ENCODE results near the gene IQSEC1.

Gene IQSEC1

GRCh38 chr3:13085081-13085845 lies 12.0 kb upstream of the IQSEC1 start:
- DNase-seq = no peak

DNA sequence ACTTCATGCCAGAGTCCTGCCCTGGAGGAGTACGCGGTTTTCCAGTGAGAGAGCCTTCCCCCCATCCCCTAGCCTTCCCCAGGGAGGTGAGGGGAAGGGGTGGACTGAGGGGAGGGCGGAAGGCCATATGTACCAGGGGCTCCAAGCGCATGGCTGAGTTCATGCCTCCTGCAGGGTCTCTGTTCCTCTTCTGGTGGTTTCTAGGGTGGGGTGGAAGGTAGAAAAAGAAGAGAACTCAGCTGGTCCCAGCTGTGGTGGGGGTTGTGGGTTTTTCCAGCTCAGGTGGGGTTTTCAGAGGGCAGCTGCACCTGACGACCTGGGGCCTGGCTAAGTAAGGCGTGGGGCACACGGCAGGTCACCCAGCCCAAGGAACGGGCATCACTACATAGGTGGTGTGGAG lies 10.7 kb upstream of the IQSEC1 start:
- no peak for DNase-seq

- DNase-seq = no peak
Observed at GRCh38 chr3:13083254-13083653, 10.0 kb upstream of the IQSEC1 start.

- no peak for DNase-seq
Observed at GRCh38 chr3:13082677-13083076, 9.4 kb upstream of the IQSEC1 start.

DNA sequence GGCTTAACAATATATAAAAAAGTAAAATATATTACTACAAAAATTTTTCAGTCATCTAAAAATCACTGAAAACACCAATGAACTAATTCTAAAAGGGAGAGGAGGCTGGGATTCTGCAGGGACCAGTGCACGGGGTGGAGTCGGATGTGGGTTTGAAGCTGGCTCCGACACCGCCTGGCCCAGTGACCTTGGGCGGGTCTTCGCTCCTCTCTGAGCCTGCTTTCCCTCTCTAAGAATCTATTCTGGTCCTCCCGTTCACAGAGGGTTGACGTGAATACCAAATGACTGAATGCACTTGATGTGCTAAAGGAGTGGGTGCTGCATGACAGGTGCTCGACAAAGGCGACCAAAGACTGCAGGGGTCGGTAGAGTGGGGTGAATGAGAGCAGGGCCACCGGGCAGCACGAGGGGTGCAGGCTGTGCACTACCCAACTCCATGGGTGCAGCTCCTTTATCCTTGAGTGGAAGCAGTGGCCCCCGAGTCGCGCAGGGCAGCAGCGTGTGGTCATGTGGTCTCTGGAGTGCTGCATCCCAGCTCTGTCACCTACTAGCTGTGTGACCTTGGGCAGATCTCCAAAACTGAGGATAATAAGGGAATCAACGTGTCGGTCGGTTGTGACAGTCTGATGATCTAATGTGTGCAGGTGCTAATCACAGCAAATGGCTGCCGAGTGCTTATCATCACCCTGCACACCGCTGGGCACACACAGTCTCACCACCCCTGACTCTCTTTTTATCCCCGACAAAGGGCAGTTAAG lies 8.6 kb upstream of the IQSEC1 start:
- no peak for DNase-seq

DNA sequence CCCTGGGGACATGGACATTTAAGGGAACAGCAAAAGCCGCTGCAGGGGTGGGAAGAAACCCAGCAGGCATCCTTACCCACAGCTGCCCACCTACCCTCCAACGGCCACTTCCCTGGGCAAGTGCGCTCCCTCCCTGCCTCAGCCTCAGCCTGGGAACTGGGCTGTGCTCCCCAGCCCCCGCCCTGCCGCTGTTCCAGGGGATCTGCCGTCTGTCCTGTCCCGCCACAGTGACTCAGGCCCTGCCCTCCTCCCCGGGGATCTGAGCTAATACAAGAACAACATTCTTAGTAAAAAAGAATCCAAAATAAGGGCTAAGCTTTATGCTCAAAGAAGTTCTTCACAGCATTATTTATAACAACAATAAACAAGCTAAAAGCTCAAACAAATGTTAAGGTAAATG lies 7.4 kb upstream of the IQSEC1 start:
- peak; percentile 18 for DNase-seq

DNA sequence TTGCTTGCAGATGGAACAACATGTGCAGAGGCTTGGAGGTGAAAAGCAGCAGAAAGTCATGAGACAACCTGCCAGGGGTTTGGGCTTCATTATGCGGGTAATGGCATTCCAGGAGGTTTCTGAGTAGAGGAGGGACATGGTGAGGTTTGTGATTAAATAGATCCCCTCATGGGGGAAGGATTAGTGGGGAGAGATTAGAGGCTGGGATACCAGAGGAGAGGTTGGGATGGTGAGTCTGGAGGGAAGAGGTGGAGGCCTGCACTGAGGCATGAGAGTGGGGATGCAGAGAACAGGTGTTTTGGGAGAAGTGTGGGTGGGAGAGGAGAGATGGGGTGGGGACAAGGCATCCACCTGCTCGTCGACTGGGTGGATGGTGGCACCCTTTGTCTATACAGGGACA lies 6.8 kb upstream of the IQSEC1 start:
- no peak for DNase-seq

GRCh38 chr3:13079510-13079909 lies 6.3 kb upstream of the IQSEC1 start:
- DNase-seq = no peak

- DNase-seq = no peak
Observed at GRCh38 chr3:13079051-13079450, 5.8 kb upstream of the IQSEC1 start.

DNA sequence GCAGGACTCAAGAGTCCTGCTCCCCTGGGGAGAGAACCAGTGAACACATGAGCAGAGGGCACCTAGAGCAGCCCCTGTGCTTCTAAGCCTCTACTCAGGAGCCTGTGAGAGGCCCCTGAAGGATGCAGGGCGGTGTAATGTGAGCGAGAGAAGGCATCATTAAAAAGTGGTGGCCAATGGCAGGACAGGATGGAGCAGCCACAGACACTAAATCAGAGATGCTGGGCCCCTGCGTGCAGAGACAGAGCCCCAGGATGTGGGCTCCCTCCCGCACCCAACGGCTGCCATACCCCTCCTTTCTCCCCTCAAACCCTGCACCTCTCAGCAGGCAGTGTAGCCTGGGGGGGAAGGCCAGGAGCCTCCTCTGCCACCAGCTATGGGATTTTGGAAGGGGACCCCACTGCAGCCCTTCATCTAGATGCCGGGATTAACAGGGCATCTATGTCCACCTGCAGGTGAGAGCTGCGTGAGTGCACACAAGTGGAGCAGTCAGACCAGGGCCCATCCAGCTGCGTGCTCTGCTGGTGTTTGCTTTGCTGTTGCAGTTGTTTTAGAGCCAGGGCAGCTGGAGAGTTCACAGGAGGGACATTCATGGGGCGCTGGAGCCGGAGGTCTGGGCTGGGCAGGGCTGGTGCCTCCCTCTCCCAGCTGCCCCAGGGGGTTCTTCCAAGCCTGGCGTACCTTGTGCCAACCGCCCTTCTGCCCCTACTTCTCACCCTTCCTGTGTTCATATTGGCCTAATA lies 5.1 kb upstream of the IQSEC1 start:
- no peak for DNase-seq

- peak; percentile 41 for DNase-seq
Observed at GRCh38 chr3:13077431-13078162, 4.4 kb upstream of the IQSEC1 start.

GRCh38 chr3:13075986-13076654 lies 2.9 kb upstream of the IQSEC1 start:
- DNase-seq = no peak

DNA sequence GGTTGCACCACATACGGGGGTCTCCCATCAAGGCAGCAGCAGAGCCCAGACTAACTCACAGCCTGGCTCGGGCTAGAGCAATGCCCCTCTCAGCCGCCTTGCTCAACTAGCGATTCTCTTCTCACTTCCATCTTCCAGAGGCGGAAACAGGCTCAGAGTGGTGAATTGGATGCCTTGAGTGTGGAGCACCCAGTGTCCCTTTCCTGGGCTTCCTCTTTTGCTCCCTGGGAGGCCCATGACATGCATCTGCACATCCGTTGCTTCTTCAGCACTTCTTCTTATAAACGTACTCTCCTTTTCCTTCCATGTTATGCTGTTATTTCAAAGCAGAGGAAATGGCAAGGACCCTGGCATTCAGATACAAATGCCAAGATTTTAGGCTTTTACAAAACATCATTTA lies 2.1 kb upstream of the IQSEC1 start:
- no peak for DNase-seq

GRCh38 chr3:13074006-13074375 lies 762 bp upstream of the IQSEC1 start:
- no peak for DNase-seq

GRCh38 chr3:13072600-13073325 lies 466 bp downstream of the IQSEC1 start:
- no peak for DNase-seq

DNA sequence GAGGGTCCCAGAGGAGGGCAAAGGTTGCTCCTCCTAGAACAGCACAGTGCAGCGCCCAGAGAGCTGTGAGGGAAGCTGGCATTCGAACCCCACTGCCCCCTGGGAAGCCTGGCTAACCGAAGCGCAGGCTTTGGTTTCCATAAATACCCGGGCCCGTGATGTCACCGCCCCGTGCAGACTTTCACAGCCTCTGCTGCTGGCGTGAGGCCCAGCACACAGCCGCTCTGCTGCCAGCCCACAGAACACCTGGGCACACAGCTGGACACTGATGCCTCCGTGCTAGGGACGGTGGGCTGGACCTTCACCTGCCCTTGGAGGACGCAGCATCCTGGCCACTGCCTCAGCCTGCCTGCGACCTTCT lies 1.0 kb downstream of the IQSEC1 start:
- DNase-seq = peak; percentile 12

DNA sequence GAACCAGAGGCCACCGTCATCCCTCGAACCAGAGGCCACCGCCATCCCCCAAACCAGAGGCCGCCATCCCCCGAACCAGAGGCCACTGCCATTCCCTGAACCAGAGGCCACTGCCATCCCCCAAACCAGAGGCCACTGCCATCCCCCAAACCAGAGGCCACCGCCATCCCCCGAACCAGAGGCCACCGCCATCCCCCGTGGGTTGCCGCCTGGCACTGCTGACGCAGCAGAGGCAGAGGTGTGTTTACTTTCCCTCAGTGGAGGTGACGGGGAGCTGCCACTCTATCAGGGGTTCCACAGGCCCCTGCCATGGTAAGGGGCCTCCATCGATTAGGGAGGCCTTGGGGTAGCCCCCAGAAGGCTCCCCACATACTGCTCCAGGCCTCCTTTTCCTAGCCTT lies 1.5 kb downstream of the IQSEC1 start:
- DNase-seq = no peak

- DNase-seq = no peak
Observed at GRCh38 chr3:13070391-13071070, 2.7 kb downstream of the IQSEC1 start.

- no peak for DNase-seq
Observed at GRCh38 chr3:13069495-13069894, 3.7 kb downstream of the IQSEC1 start.

DNA sequence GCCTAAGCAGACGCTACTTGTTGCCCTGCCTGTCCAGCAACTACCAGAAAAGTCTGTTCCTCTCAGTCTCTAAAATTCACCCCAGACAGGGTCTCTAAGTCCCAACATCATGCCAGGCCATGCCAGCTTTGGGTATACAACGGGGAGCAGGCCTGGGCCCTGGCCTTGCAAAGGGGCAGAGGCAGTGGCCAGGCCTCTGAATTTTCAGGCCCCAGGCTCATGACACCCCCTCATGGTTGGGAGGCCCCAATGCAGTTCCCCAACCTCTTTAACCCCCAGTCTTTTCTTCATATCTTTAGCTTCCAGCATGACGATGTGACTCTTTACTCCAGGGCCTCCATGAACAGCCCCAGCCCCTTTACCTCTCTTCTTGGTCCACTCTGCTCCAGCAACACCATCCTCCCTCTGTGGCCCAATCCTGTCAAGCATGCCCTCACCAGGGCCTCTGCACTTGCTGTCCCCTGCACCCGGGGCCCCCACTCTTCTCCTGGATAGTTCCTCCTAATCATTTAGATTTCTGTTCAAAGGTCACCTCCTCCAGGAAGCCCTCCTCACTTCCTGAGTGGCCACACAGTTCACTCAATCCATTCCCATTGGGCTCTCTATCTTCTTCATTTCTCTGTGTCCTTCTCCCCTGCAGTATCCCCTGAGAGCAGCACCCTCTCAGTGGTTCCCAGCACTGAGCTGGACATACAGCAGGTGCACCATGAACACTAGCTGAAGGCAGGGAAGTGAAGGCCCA lies 4.8 kb downstream of the IQSEC1 start:
- DNase-seq = no peak

DNA sequence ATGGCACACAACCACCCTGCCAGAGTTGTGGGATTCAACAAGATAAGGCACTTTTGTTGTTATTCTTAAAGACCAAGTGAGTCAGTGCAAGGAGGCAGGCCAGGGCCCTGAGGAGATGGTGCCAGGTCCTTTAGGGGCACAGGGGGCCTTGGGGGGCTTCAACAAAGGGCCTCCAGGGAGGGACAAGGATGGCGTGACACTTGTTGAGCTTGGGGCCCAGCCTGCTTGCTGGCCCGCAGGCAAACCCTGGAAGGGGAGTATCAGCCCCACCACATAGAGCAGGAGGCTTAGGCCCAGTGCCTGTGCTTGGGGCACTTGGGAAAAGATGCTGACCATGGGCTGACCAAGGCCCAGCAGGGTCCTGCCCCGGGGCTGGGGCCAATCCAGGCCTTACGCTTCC lies 5.5 kb downstream of the IQSEC1 start:
- DNase-seq = no peak
